Measurements from ENCODE around the gene CHSY1.

DNA sequence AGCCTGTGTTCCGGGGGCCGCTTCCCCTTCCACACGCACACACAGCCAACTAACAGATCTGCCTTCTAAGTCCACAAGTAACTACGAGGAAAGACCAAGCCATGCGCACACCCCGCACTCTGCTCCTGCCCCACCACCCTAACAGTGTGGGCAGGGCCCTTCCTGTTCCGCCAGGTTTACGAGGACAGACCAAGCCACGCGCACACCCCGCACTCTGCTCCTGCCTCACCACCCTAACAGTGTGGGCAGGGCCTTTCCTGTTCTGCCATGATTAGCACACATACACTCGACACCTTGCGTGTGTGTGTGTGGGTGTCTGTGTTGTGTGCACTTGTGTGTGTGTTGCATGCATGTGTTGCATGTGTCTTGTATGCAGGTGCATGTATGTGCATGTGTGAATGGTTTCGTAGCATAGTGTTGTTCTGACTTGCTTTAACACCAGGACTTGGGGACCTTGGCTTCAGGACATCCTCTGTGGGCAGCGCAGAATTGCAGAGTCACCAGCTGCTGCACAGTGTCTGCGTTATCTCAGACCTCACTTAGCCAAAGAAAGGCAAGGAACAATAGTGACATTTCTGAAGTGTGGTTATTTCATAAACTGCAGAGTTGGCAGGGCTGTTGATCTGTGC is 114.4 kb downstream of the CHSY1 start:
- TF ChIP-seq, protein P1, sequence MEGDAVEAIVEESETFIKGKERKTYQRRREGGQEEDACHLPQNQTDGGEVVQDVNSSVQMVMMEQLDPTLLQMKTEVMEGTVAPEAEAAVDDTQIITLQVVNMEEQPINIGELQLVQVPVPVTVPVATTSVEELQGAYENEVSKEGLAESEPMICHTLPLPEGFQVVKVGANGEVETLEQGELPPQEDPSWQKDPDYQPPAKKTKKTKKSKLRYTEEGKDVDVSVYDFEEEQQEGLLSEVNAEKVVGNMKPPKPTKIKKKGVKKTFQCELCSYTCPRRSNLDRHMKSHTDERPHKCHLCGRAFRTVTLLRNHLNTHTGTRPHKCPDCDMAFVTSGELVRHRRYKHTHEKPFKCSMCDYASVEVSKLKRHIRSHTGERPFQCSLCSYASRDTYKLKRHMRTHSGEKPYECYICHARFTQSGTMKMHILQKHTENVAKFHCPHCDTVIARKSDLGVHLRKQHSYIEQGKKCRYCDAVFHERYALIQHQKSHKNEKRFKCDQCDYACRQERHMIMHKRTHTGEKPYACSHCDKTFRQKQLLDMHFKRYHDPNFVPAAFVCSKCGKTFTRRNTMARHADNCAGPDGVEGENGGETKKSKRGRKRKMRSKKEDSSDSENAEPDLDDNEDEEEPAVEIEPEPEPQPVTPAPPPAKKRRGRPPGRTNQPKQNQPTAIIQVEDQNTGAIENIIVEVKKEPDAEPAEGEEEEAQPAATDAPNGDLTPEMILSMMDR (IDR thresholded peaks at IDR 0.05), result no peak
- TF ChIP-seq EZH2phosphoT487 (IDR thresholded peaks at IDR 0.05) (no peak), EZH2 (IDR thresholded peaks at IDR 0.05) (no peak)

Data from neural progenitor cell (in vitro differentiated cells).